ENCODE results near the gene SCARF2.

SCARF2 gene

DNA sequence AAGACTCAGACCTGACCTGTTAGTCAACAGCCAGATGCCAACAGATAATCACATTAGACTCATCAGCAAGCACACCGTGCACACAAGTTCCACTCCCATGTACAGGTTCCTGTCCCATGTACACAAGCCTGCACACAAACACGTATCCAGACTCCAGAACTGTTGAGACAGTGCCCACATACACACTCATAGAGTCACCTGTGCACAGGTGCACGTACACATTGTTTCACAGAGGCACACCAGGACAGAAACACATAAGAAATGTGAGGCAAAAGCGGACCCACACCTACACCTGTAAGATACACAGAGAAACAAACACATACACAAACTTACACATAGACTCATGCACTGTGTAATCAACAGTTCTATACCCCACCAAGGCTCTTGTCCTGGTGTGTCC lies 46.4 kb downstream of the SCARF2 start:
- H3K4me3 ChIP-seq (ENCODE audit: low read length): no peak overlapping the region
- TF ChIP-seq, protein P1, sequence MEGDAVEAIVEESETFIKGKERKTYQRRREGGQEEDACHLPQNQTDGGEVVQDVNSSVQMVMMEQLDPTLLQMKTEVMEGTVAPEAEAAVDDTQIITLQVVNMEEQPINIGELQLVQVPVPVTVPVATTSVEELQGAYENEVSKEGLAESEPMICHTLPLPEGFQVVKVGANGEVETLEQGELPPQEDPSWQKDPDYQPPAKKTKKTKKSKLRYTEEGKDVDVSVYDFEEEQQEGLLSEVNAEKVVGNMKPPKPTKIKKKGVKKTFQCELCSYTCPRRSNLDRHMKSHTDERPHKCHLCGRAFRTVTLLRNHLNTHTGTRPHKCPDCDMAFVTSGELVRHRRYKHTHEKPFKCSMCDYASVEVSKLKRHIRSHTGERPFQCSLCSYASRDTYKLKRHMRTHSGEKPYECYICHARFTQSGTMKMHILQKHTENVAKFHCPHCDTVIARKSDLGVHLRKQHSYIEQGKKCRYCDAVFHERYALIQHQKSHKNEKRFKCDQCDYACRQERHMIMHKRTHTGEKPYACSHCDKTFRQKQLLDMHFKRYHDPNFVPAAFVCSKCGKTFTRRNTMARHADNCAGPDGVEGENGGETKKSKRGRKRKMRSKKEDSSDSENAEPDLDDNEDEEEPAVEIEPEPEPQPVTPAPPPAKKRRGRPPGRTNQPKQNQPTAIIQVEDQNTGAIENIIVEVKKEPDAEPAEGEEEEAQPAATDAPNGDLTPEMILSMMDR (conservative IDR thresholded peaks at IDR 0.05; ENCODE audit: low read length): no peak
- no peak for DNase-seq (ENCODE audit: low read depth)

DNA sequence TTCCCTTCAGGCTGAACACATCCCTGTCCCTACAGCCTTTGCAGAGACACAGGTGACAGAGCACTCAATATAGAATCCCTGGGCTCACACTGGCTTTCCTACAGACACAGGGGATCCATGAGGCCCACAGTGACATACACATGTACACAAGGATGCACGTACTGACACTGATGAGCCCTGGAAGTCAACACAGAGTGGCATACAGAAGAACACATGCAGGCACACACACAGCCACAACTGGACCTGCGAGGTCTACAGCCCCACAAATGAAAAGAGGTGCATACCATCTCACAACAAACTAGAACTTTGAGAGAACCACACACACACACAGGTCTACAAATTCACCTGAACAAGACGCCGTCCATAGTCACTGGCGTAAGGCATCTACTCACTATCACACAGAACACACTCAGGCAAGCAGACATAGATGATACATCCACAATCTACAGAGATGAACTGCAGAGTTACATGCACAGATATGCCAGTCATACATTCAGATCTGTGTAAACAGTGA lies 47.2 kb downstream of the SCARF2 start:
- H3K4me3 ChIP-seq (ENCODE audit: low read length): no peak overlapping the region
- no peak for DNase-seq (ENCODE audit: low read depth)
- TF ChIP-seq, protein P1 (conservative IDR thresholded peaks at IDR 0.05; ENCODE audit: low read length): no peak

DNA sequence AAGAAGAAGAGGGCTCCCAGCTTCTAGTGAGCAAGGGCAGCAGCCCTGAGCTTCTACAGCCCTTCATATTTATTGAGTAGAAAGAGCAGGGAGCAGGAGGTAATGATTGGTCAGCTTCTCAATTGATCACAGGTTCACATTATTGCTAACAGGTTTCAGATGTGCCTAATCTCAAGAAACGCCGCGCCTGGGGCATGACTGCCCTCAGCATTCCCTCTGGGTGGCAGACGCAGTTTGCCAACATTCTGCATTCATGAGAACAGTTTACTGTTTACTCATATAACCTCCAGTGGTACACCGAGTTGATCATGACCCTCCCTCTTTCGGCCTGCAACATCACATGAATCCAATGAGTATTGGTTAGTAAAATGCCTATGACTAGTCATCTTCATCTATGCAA lies 48.3 kb downstream of the SCARF2 start:
- TF ChIP-seq, protein P1 (conservative IDR thresholded peaks at IDR 0.05; ENCODE audit: low read length): no peak
- no peak overlapping the region for H3K4me3 ChIP-seq (ENCODE audit: low read length)
- DNase-seq (ENCODE audit: low read depth): no peak

DNA sequence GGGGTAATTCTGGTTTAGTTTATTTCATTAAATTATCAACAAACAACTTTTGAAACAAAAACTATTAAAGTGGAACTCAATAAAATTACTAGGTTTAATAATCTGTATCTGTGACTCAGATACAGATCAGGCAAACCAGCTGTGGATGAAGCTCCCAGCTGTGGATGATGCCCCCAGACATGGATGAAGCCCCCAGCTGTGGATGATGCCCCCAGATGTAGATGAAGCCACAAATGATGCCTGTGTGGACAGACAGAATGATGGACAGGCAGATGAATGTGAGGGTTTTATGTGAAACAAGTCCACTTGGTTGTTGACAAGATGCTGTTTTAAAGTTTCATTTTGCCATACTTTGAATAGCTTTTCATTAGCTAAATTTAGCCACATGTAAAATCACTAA lies 49.4 kb downstream of the SCARF2 start:
- no peak overlapping the region for H3K4me3 ChIP-seq (ENCODE audit: low read length)
- TF ChIP-seq, protein P1 (conservative IDR thresholded peaks at IDR 0.05; ENCODE audit: low read length): no peak
- no peak for DNase-seq (ENCODE audit: low read depth)

DNA sequence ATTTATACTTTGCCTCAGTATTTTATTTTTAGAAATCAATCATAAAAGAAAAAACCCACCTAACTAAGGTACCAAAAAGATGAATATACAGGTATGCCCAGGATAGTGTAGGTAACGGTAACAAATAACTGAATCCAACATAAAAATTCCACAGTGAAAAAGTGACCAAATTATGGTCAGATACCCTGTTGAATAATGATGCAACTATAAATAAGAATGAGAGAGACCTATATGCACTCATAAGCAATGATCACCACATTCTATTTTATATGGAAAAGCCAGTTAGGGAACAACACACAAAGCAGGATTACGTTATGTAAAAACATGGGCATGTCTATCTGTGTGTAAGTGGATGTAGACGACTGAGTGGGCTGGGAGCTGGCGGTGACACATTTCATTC lies 50.7 kb downstream of the SCARF2 start:
- no peak for DNase-seq (ENCODE audit: low read depth)
- TF ChIP-seq, protein P1 (conservative IDR thresholded peaks at IDR 0.05; ENCODE audit: low read length): no peak
- H3K4me3 ChIP-seq (ENCODE audit: low read length): no peak overlapping the region

DNA sequence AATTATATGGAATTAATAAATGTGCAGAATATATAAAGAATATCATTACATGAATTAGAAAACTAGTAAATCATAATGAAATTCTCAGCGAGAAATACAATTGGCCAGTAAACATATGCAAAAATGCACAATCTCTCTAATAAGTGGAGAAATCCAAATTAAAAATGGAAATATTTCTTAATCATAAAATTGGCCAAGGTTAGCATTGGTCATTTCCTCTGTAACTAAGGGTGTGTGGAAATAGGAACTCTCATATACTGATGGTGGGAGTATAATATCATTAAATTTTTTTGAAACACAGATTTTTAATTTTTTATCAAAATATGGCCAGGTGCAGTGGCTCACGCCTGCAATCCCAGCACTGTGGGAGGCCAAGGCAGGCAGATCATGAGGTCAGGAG lies 51.3 kb downstream of the SCARF2 start:
- TF ChIP-seq, protein P1 (conservative IDR thresholded peaks at IDR 0.05; ENCODE audit: low read length): no peak
- DNase-seq (ENCODE audit: low read depth): no peak
- no peak overlapping the region for H3K4me3 ChIP-seq (ENCODE audit: low read length)

DNA sequence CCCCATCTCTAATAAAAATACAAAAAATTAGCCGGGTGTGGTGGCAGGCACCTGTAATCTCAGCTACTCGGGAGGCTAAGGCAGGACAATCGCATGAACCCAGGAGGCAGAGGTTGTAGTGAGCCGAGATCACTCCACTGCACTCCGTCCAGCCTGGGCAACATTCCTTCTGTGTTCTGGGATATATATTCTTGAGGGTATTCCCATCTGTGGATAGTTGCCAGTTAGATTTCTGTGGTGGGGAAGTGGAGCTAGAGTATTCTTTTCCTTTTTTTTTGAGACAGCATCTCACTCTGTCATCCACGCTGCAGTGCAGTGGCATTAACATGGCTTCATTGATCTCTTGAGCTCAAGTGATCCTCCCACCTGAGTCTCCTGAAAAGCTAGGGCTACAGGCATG lies 52.8 kb downstream of the SCARF2 start:
- DNase-seq (ENCODE audit: low read depth): no peak
- H3K4me3 ChIP-seq (ENCODE audit: low read length): no peak overlapping the region
- TF ChIP-seq, protein P1 (conservative IDR thresholded peaks at IDR 0.05; ENCODE audit: low read length): no peak
